Measurements from ENCODE around the gene WDSUB1. TPM values are rescaled to one million over a fixed set of nuclear protein-coding genes. Genes with fewer than 3 reads are reported as not detected.
A peak's percentile ranks its signal among the peaks of the same experiment; 100 is the strongest.

The WDSUB1 gene
- total and polyA plus RNA-seq, 9 donors, result 7.2 to 16.1 (median 11.0) TPM

GRCh38 chr2:159285433-159285832, 1.1 kb downstream of the WDSUB1 start:
- intact Hi-C loops (cut with DNase I), result loop anchor here in 1 of 4 donors (10.0 kb wide), 1 partner anchor 1709 kb away; no protein-coding TSS in a partner anchor
- no peak for TF ChIP-seq EP300 (IDR thresholded peaks at IDR 0.05)
- no peak for TF ChIP-seq POLR2A (IDR thresholded peaks at IDR 0.05)
- TF ChIP-seq, protein P1, sequence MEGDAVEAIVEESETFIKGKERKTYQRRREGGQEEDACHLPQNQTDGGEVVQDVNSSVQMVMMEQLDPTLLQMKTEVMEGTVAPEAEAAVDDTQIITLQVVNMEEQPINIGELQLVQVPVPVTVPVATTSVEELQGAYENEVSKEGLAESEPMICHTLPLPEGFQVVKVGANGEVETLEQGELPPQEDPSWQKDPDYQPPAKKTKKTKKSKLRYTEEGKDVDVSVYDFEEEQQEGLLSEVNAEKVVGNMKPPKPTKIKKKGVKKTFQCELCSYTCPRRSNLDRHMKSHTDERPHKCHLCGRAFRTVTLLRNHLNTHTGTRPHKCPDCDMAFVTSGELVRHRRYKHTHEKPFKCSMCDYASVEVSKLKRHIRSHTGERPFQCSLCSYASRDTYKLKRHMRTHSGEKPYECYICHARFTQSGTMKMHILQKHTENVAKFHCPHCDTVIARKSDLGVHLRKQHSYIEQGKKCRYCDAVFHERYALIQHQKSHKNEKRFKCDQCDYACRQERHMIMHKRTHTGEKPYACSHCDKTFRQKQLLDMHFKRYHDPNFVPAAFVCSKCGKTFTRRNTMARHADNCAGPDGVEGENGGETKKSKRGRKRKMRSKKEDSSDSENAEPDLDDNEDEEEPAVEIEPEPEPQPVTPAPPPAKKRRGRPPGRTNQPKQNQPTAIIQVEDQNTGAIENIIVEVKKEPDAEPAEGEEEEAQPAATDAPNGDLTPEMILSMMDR (IDR thresholded peaks at IDR 0.05), result no peak
- no peak for DNase-seq
- H3K4me3 ChIP-seq, result peak overlapping the region; percentile 86
- H3K36me3 ChIP-seq, result no peaks in the 10 kb centered on the region
- H3K27me3 ChIP-seq, result no peaks in the 10 kb centered on the region
- WGBS, 3 donors, result 84 to 87% (median 87%) methylated on average over 11 of the region's 11 CpGs
- peaks cover 2% of the 10 kb centered on the region for H3K4me1 ChIP-seq (ENCODE audit: insufficient read depth)
- H3K27ac ChIP-seq, result no peak overlapping the region
- no peaks in the 10 kb centered on the region for H3K9me3 ChIP-seq

DNA sequence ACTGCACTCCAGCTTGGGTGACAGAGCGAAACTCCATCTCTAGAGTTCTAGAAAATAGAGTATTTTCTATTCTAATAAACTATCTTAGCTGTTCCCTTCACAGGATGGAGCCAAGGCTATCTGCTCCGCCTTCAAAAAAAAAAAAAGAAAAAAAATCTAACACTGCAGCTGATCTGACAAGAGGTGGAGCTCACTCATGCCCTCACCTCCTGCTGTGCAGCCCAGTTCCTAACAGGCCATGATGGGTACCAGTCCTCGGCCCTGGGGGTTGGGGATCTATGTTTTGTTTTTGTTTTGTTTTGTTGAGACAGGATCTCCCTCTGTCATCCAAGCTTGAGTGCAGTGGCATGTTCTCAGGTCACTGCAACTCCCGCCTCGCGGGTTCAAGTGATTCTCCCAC, 3.0 kb downstream of the WDSUB1 start:
- Histone ChIP-seq H3K27ac (no peak overlapping the region), H3K36me3 (no peaks in the 10 kb centered on the region), H3K4me3 (no peak overlapping the region), H3K4me1 (ENCODE audit: insufficient read depth) (peaks cover 2% of the 10 kb centered on the region), H3K27me3 (no peaks in the 10 kb centered on the region), H3K9me3 (no peaks in the 10 kb centered on the region)
- WGBS, 3 donors, result 75 to 96% (median 95%) methylated on average over 5 to 6 of the region's 6 CpGs
- no peak for DNase-seq
- intact Hi-C loops (cut with DNase I), result loop anchor here in 1 of 4 donors (10.0 kb wide), 1 partner anchor 1711 kb away; no protein-coding TSS in a partner anchor
- TF ChIP-seq EP300 (IDR thresholded peaks at IDR 0.05) (no peak), POLR2A (IDR thresholded peaks at IDR 0.05) (no peak)
- TF ChIP-seq, protein P1 (IDR thresholded peaks at IDR 0.05), result no peak

DNA sequence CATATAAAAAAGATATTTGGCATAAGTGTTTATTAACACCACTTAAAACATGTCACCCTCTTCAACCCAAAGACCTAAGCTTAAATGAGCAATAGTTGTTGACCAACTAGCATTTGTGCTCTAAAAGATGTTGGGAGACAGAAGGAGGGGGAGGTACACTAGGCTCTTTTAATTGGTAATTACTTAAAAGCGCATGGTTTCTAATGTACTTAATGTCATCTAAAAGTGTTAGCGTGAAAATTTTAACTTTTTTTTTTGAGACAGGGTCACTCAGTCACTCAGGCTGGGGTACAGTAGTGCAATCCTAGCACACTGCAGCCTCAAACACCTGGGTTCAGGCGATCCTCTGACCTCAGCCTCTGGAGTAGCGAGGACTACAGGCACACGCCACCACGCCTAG, 5.5 kb downstream of the WDSUB1 start:
- H3K4me3 ChIP-seq, result no peak overlapping the region
- TF ChIP-seq, protein P1 (IDR thresholded peaks at IDR 0.05), result no peak
- no peak for TF ChIP-seq EP300 (IDR thresholded peaks at IDR 0.05)
- TF ChIP-seq POLR2A (IDR thresholded peaks at IDR 0.05), result no peak
- intact Hi-C loops (cut with DNase I), result loop anchor here in 1 of 4 donors (10.0 kb wide), 1 partner anchor 1714 kb away; no protein-coding TSS in a partner anchor

DNA sequence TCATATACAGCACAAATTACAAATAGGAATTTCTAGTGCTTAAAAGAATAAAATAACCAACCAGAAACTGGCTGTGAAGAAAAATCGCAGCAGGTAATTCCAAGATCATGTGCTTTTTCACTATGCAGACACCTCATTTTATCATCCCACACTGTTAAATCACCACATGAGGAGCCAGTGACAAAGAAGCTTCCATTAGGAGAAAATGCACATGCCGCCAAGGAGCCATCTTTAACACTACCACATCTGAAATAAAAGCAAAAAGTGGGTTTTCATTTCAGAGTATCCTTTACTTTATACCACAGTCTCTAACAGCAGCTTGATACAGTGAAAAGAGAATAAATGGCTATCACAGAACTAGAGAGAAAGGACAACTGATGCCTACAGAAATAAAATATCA, 6.8 kb downstream of the WDSUB1 start:
- Histone ChIP-seq H3K4me1 (ENCODE audit: insufficient read depth) (no peaks in the 10 kb centered on the region), H3K36me3 (no peaks in the 10 kb centered on the region), H3K27ac (no peak overlapping the region), H3K9me3 (no peaks in the 10 kb centered on the region), H3K4me3 (no peak overlapping the region), H3K27me3 (no peaks in the 10 kb centered on the region)
- TF ChIP-seq, protein P1 (IDR thresholded peaks at IDR 0.05), result no peak
- TF ChIP-seq POLR2A (IDR thresholded peaks at IDR 0.05) (no peak), EP300 (IDR thresholded peaks at IDR 0.05) (no peak)
- DNase-seq, result no peak
- intact Hi-C loops (cut with DNase I), result loop anchor here in 2 of 4 donors (5.0 to 10.0 kb wide), 2 partner anchors 433 to 1715 kb away; partner anchors contain the start of gene MARCHF7 (in 1 of the 2)
- WGBS, 3 donors, result 94 to 98% (median 97%) methylated on average over 2 of the region's 2 CpGs

More for the DNA sequence above, 5.5 kb downstream of the WDSUB1 start:
- H3K4me1 ChIP-seq (ENCODE audit: insufficient read depth), result peaks cover 2% of the 10 kb centered on the region
- no peak overlapping the region for H3K27ac ChIP-seq
- WGBS, 3 donors, result 96 to 99% (median 98%) methylated on average over 6 of the region's 6 CpGs
- no peaks in the 10 kb centered on the region for H3K36me3 ChIP-seq
- H3K27me3 ChIP-seq, result no peaks in the 10 kb centered on the region
- no peaks in the 10 kb centered on the region for H3K9me3 ChIP-seq
- DNase-seq, result no peak
